Colonic mucosa (tissue), 4 donors: ENCODE measurements around the gene NPAS3. TPM values are rescaled to one million over a fixed set of nuclear protein-coding genes. Genes with fewer than 3 reads are reported as not detected.

Experiments
- DNase-seq: peaks from one replicate; pipeline ENCODE4 v3.0.0-alpha.2; 2020
- H3K27ac ChIP-seq: fragments of 200-600 bp; one replicate; pipeline ENCODE4 v1.8.0; 2021
- H3K27me3 ChIP-seq: fragments of 200-600 bp; one replicate; pipeline ENCODE4 v1.8.0; 2021
- H3K36me3 ChIP-seq: fragments of 200-600 bp; one replicate; pipeline ENCODE4 v1.8.0; 2021
- H3K4me1 ChIP-seq: fragments of 200-600 bp; one replicate; pipeline ENCODE4 v1.8.0; 2021; ENCODE audit warnings: mild to moderate bottlenecking
- H3K4me3 ChIP-seq: fragments of 200-600 bp; one replicate; pipeline ENCODE4 v1.8.0; 2021
- H3K9ac ChIP-seq, 2 donors: one replicate each; pipeline ENCODE4 v1.7.0; 2013; ENCODE audit warnings: control low read depth in 2 of 2, low read depth in 2 of 2, low read length in 2 of 2
- H3K9me3 ChIP-seq: fragments of 200-600 bp; one replicate; pipeline ENCODE4 v1.8.0; 2021
- CTCF ChIP-seq: fragments of 200-600 bp; IDR thresholded peaks from one replicate; pipeline ENCODE4 v1.8.0; 2022; ENCODE audit warnings: antibody characterized with exemption, mild to moderate bottlenecking
- intact Hi-C: fragments of 100-400 bp; cut with DNase I; formaldehyde crosslinking; loops from one replicate; pipeline ENCODE4 v1.14.1; 2022
- total RNA-seq, 2 donors: library from RNA; stranded (reverse); fragmentation: NEBNext Ultra II Directional in 1 of 2; extraction: Animal tissue kit (Norgen Biotek cat#: 25700) in 1 of 2; gene quantifications; one replicate each; pipeline ENCODE4 v1.2.1, GENCODE V29; 2021
- donor health status: healthy.
- donor health status: DM: no; HTN: no; CAD: no.
- donor health status: DM: no; HTN: no; CAD: no.

NPAS3 gene
- total RNA-seq, 2 donors from 2014 or later: 0.79 to 1.6 TPM

GRCh38 chr14:33259764-33260163 is 321.1 kb downstream of the NPAS3 start:
- no peak overlapping the region for H3K27ac ChIP-seq
- H3K4me1 ChIP-seq: no peaks in the 10 kb centered on the region
- no peak overlapping the region for H3K9ac ChIP-seq
- no peaks in the 10 kb centered on the region for H3K36me3 ChIP-seq
- H3K27me3 ChIP-seq: no peaks in the 10 kb centered on the region
- intact Hi-C loops: no loop called here
- no peak overlapping the region for H3K4me3 ChIP-seq
- no peaks in the 10 kb centered on the region for H3K9me3 ChIP-seq
- no peak for TF ChIP-seq CTCF
- no peak for DNase-seq

GRCh38 chr14:33271216-33271615 is 332.5 kb downstream of the NPAS3 start:
- no peak for DNase-seq
- no peak overlapping the region for H3K27ac ChIP-seq
- H3K36me3 ChIP-seq: no peaks in the 10 kb centered on the region
- no peaks in the 10 kb centered on the region for H3K4me1 ChIP-seq
- H3K9me3 ChIP-seq: no peaks in the 10 kb centered on the region
- H3K9ac ChIP-seq: no peak overlapping the region
- no peaks in the 10 kb centered on the region for H3K27me3 ChIP-seq
- no peak for TF ChIP-seq CTCF
- H3K4me3 ChIP-seq: no peak overlapping the region
- intact Hi-C loops: no loop called here

- Histone ChIP-seq H3K4me1 (no peaks in the 10 kb centered on the region), H3K9me3 (no peaks in the 10 kb centered on the region), H3K4me3 (no peak overlapping the region), H3K27me3 (no peaks in the 10 kb centered on the region), H3K27ac (no peak overlapping the region), H3K36me3 (no peaks in the 10 kb centered on the region), H3K9ac (no peak overlapping the region)
- no peak for TF ChIP-seq CTCF
- intact Hi-C loops: no loop called here
- no peak for DNase-seq
Measured at GRCh38 chr14:33271891-33272290, 333.2 kb downstream of the NPAS3 start.

- Histone ChIP-seq H3K27ac (no peak overlapping the region), H3K36me3 (no peaks in the 10 kb centered on the region), H3K27me3 (no peaks in the 10 kb centered on the region), H3K4me3 (no peak overlapping the region), H3K4me1 (no peaks in the 10 kb centered on the region), H3K9me3 (no peaks in the 10 kb centered on the region), H3K9ac (no peak overlapping the region)
- no peak for TF ChIP-seq CTCF
- intact Hi-C loops: no loop called here
- no peak for DNase-seq
Measured at GRCh38 chr14:33273978-33274377, 335.3 kb downstream of the NPAS3 start.

- Histone ChIP-seq H3K9me3 (no peaks in the 10 kb centered on the region), H3K36me3 (no peaks in the 10 kb centered on the region), H3K27ac (no peak overlapping the region), H3K9ac (no peak overlapping the region), H3K4me3 (no peak overlapping the region), H3K27me3 (no peaks in the 10 kb centered on the region), H3K4me1 (no peaks in the 10 kb centered on the region)
- no peak for DNase-seq
- no peak for TF ChIP-seq CTCF
- intact Hi-C loops: no loop called here
Measured at GRCh38 chr14:33275879-33276278, 337.2 kb downstream of the NPAS3 start.

- DNase-seq: no peak
- no peak overlapping the region for H3K27ac ChIP-seq
- no peak overlapping the region for H3K4me3 ChIP-seq
- TF ChIP-seq CTCF: no peak
- intact Hi-C loops: no loop called here
- H3K9ac ChIP-seq: no peak overlapping the region
- H3K9me3 ChIP-seq: no peaks in the 10 kb centered on the region
- no peaks in the 10 kb centered on the region for H3K27me3 ChIP-seq
- H3K36me3 ChIP-seq: no peaks in the 10 kb centered on the region
- H3K4me1 ChIP-seq: no peaks in the 10 kb centered on the region
Measured at GRCh38 chr14:33279865-33280264, 341.2 kb downstream of the NPAS3 start.
